ENCODE data around the gene LRRTM4.

The LRRTM4 gene

GRCh38 chr2:77310416-77310815 lies 211.8 kb downstream of the LRRTM4 start:
- Histone ChIP-seq H3K27me3 (ENCODE audit: control insufficient read depth, insufficient read depth, low read length) (no peaks in the 10 kb centered on the region), H3K9me3 (replicated peaks; ENCODE audit: low read length) (no peaks in the 10 kb centered on the region), H3K36me3 (ENCODE audit: insufficient read depth, low read length) (no peaks in the 10 kb centered on the region), H3K9ac (ENCODE audit: low read depth, low read length) (no peak overlapping the region), H3K4me1 (ENCODE audit: control insufficient read depth, insufficient read depth, low read length) (no peaks in the 10 kb centered on the region), H3K4me2 (ENCODE audit: low read length) (no peak overlapping the region), H3K4me3 (ENCODE audit: low read length) (no peak overlapping the region)

- Histone ChIP-seq H3K4me1 (ENCODE audit: control insufficient read depth, insufficient read depth, low read length) (no peaks in the 10 kb centered on the region), H3K27me3 (ENCODE audit: control insufficient read depth, insufficient read depth, low read length) (no peaks in the 10 kb centered on the region), H3K9ac (ENCODE audit: low read depth, low read length) (no peak overlapping the region), H3K36me3 (ENCODE audit: insufficient read depth, low read length) (no peaks in the 10 kb centered on the region), H3K4me2 (ENCODE audit: low read length) (no peak overlapping the region), H3K4me3 (ENCODE audit: low read length) (no peak overlapping the region), H3K9me3 (replicated peaks; ENCODE audit: low read length) (no peaks in the 10 kb centered on the region)
Observed at GRCh38 chr2:77309725-77310124, 212.5 kb downstream of the LRRTM4 start.

- Histone ChIP-seq H3K36me3 (ENCODE audit: insufficient read depth, low read length) (no peaks in the 10 kb centered on the region), H3K4me2 (ENCODE audit: low read length) (no peak overlapping the region), H3K4me3 (ENCODE audit: low read length) (no peak overlapping the region), H3K9me3 (replicated peaks; ENCODE audit: low read length) (peaks cover 3% of the 10 kb centered on the region), H3K27me3 (ENCODE audit: control insufficient read depth, insufficient read depth, low read length) (no peaks in the 10 kb centered on the region), H3K9ac (ENCODE audit: low read depth, low read length) (no peak overlapping the region), H3K4me1 (ENCODE audit: control insufficient read depth, insufficient read depth, low read length) (no peaks in the 10 kb centered on the region)
Observed at GRCh38 chr2:77301441-77301840, 220.7 kb downstream of the LRRTM4 start.

- no peak overlapping the region for H3K9ac ChIP-seq (ENCODE audit: low read depth, low read length)
- H3K4me1 ChIP-seq (ENCODE audit: control insufficient read depth, insufficient read depth, low read length) = no peaks in the 10 kb centered on the region
- no peaks in the 10 kb centered on the region for H3K27me3 ChIP-seq (ENCODE audit: control insufficient read depth, insufficient read depth, low read length)
- H3K4me2 ChIP-seq (ENCODE audit: low read length) = no peak overlapping the region
- H3K9me3 ChIP-seq (replicated peaks; ENCODE audit: low read length) = peaks cover 3% of the 10 kb centered on the region
- no peak overlapping the region for H3K4me3 ChIP-seq (ENCODE audit: low read length)
- no peaks in the 10 kb centered on the region for H3K36me3 ChIP-seq (ENCODE audit: insufficient read depth, low read length)
Observed at GRCh38 chr2:77296791-77297190, 225.4 kb downstream of the LRRTM4 start.

- Histone ChIP-seq H3K4me2 (ENCODE audit: low read length) (no peak overlapping the region), H3K36me3 (ENCODE audit: insufficient read depth, low read length) (no peaks in the 10 kb centered on the region), H3K27me3 (ENCODE audit: control insufficient read depth, insufficient read depth, low read length) (no peaks in the 10 kb centered on the region), H3K9me3 (replicated peaks; ENCODE audit: low read length) (peaks cover 3% of the 10 kb centered on the region), H3K4me3 (ENCODE audit: low read length) (no peak overlapping the region), H3K4me1 (ENCODE audit: control insufficient read depth, insufficient read depth, low read length) (no peaks in the 10 kb centered on the region), H3K9ac (ENCODE audit: low read depth, low read length) (no peak overlapping the region)
Observed at GRCh38 chr2:77294474-77294873, 227.7 kb downstream of the LRRTM4 start.

GRCh38 chr2:77284353-77284752 lies 237.8 kb downstream of the LRRTM4 start:
- Histone ChIP-seq H3K27me3 (ENCODE audit: control insufficient read depth, insufficient read depth, low read length) (no peaks in the 10 kb centered on the region), H3K4me1 (ENCODE audit: control insufficient read depth, insufficient read depth, low read length) (no peaks in the 10 kb centered on the region), H3K9me3 (replicated peaks; ENCODE audit: low read length) (peaks cover 4% of the 10 kb centered on the region), H3K36me3 (ENCODE audit: insufficient read depth, low read length) (no peaks in the 10 kb centered on the region), H3K4me2 (ENCODE audit: low read length) (no peak overlapping the region), H3K9ac (ENCODE audit: low read depth, low read length) (no peak overlapping the region), H3K4me3 (ENCODE audit: low read length) (no peak overlapping the region)

GRCh38 chr2:77271262-77271661 lies 250.9 kb downstream of the LRRTM4 start:
- Histone ChIP-seq H3K27me3 (ENCODE audit: control insufficient read depth, insufficient read depth, low read length) (no peaks in the 10 kb centered on the region), H3K4me3 (ENCODE audit: low read length) (no peak overlapping the region), H3K4me2 (ENCODE audit: low read length) (no peak overlapping the region), H3K9ac (ENCODE audit: low read depth, low read length) (no peak overlapping the region), H3K36me3 (ENCODE audit: insufficient read depth, low read length) (no peaks in the 10 kb centered on the region), H3K4me1 (ENCODE audit: control insufficient read depth, insufficient read depth, low read length) (no peaks in the 10 kb centered on the region), H3K9me3 (replicated peaks; ENCODE audit: low read length) (peaks cover 3% of the 10 kb centered on the region)

- Histone ChIP-seq H3K4me3 (ENCODE audit: low read length) (no peak overlapping the region), H3K36me3 (ENCODE audit: insufficient read depth, low read length) (no peaks in the 10 kb centered on the region), H3K4me2 (ENCODE audit: low read length) (no peak overlapping the region), H3K9me3 (replicated peaks; ENCODE audit: low read length) (peaks cover 3% of the 10 kb centered on the region), H3K27me3 (ENCODE audit: control insufficient read depth, insufficient read depth, low read length) (no peaks in the 10 kb centered on the region), H3K4me1 (ENCODE audit: control insufficient read depth, insufficient read depth, low read length) (no peaks in the 10 kb centered on the region), H3K9ac (ENCODE audit: low read depth, low read length) (no peak overlapping the region)
Observed at GRCh38 chr2:77270433-77270832, 251.7 kb downstream of the LRRTM4 start.

GRCh38 chr2:77268626-77269025 lies 253.6 kb downstream of the LRRTM4 start:
- H3K4me2 ChIP-seq (ENCODE audit: low read length) = no peak overlapping the region
- H3K9ac ChIP-seq (ENCODE audit: low read depth, low read length) = no peak overlapping the region
- H3K27me3 ChIP-seq (ENCODE audit: control insufficient read depth, insufficient read depth, low read length) = no peaks in the 10 kb centered on the region
- no peak overlapping the region for H3K4me3 ChIP-seq (ENCODE audit: low read length)
- no peaks in the 10 kb centered on the region for H3K36me3 ChIP-seq (ENCODE audit: insufficient read depth, low read length)
- H3K9me3 ChIP-seq (replicated peaks; ENCODE audit: low read length) = peaks cover 3% of the 10 kb centered on the region
- H3K4me1 ChIP-seq (ENCODE audit: control insufficient read depth, insufficient read depth, low read length) = no peaks in the 10 kb centered on the region

- Histone ChIP-seq H3K4me2 (ENCODE audit: low read length) (no peak overlapping the region), H3K9ac (ENCODE audit: low read depth, low read length) (no peak overlapping the region), H3K36me3 (ENCODE audit: insufficient read depth, low read length) (no peaks in the 10 kb centered on the region), H3K4me3 (ENCODE audit: low read length) (no peak overlapping the region), H3K27me3 (ENCODE audit: control insufficient read depth, insufficient read depth, low read length) (no peaks in the 10 kb centered on the region), H3K9me3 (replicated peaks; ENCODE audit: low read length) (peaks cover 9% of the 10 kb centered on the region), H3K4me1 (ENCODE audit: control insufficient read depth, insufficient read depth, low read length) (no peaks in the 10 kb centered on the region)
Observed at GRCh38 chr2:77232909-77233425, 289.2 kb downstream of the LRRTM4 start.

- no peaks in the 10 kb centered on the region for H3K27me3 ChIP-seq (ENCODE audit: control insufficient read depth, insufficient read depth, low read length)
- no peaks in the 10 kb centered on the region for H3K36me3 ChIP-seq (ENCODE audit: insufficient read depth, low read length)
- peaks cover 5% of the 10 kb centered on the region for H3K9me3 ChIP-seq (replicated peaks; ENCODE audit: low read length)
- no peak overlapping the region for H3K4me2 ChIP-seq (ENCODE audit: low read length)
- H3K4me1 ChIP-seq (ENCODE audit: control insufficient read depth, insufficient read depth, low read length) = no peaks in the 10 kb centered on the region
- no peak overlapping the region for H3K4me3 ChIP-seq (ENCODE audit: low read length)
- no peak overlapping the region for H3K9ac ChIP-seq (ENCODE audit: low read depth, low read length)
Observed at GRCh38 chr2:77228391-77228790, 293.8 kb downstream of the LRRTM4 start.

GRCh38 chr2:77210725-77211124 lies 311.5 kb downstream of the LRRTM4 start:
- no peaks in the 10 kb centered on the region for H3K9me3 ChIP-seq (replicated peaks; ENCODE audit: low read length)
- H3K4me2 ChIP-seq (ENCODE audit: low read length) = no peak overlapping the region
- H3K36me3 ChIP-seq (ENCODE audit: insufficient read depth, low read length) = no peaks in the 10 kb centered on the region
- H3K4me1 ChIP-seq (ENCODE audit: control insufficient read depth, insufficient read depth, low read length) = no peaks in the 10 kb centered on the region
- no peaks in the 10 kb centered on the region for H3K27me3 ChIP-seq (ENCODE audit: control insufficient read depth, insufficient read depth, low read length)
- H3K4me3 ChIP-seq (ENCODE audit: low read length) = no peak overlapping the region
- H3K9ac ChIP-seq (ENCODE audit: low read depth, low read length) = no peak overlapping the region

Data from skeletal muscle satellite cell (primary cell).